Activated CD4-positive, alpha-beta memory T cell treated with anti-CD3 and anti-CD28 coated beads, Interleukin-2, amount 10 ng/mL, durations not matched to agents 7 days and 5 days (primary cell): ENCODE measurements around the gene RIMS1. TPM values are rescaled to one million over a fixed set of nuclear protein-coding genes. Genes with fewer than 3 reads are reported as not detected.

ENCODE experiments used
- CTCF ChIA-PET: fragments of 350-600 bp; sonication (Branson Sonifier 250); formaldehyde crosslinking; loops from one replicate; lab custom pipeline; 2021; ENCODE audit warnings: antibody characterized with exemption, inconsistent platforms; lab: Charles Lee
- POLR2A ChIA-PET: fragments of 350-600 bp; sonication (Branson Sonifier 250); formaldehyde crosslinking; loops from one replicate; lab custom pipeline; 2021; ENCODE audit warnings: antibody characterized with exemption; lab: Charles Lee
- DNase-seq: peaks from one replicate; pipeline ENCODE4 v3.0.0-alpha.2; 2020
- H3K27ac Mint-ChIP-seq: one replicate; pipeline ENCODE4 v1.8.0; 2021; ENCODE audit warnings: mild to moderate bottlenecking, mixed read lengths
- H3K27me3 Mint-ChIP-seq: one replicate; pipeline ENCODE4 v1.8.0; 2021; ENCODE audit warnings: mixed read lengths
- H3K36me3 Mint-ChIP-seq: one replicate; pipeline ENCODE4 v1.8.0; 2021; ENCODE audit warnings: low read depth, mixed read lengths
- H3K4me1 Mint-ChIP-seq: one replicate; pipeline ENCODE4 v1.8.0; 2021; ENCODE audit warnings: mixed read lengths
- H3K4me3 Mint-ChIP-seq: one replicate; pipeline ENCODE4 v1.8.0; 2021; ENCODE audit warnings: mild to moderate bottlenecking, mixed read lengths
- H3K9me3 Mint-ChIP-seq: one replicate; pipeline ENCODE4 v1.8.0; 2021; ENCODE audit warnings: mixed read lengths
- total RNA-seq, 2 experiments: library from RNA; stranded (reverse); gene quantifications; one replicate each; pipeline ENCODE4 v1.2.3, GENCODE V29; 2021

The RIMS1 gene
- total RNA-seq, 2 experiments from 2014 or later = not detected

DNA sequence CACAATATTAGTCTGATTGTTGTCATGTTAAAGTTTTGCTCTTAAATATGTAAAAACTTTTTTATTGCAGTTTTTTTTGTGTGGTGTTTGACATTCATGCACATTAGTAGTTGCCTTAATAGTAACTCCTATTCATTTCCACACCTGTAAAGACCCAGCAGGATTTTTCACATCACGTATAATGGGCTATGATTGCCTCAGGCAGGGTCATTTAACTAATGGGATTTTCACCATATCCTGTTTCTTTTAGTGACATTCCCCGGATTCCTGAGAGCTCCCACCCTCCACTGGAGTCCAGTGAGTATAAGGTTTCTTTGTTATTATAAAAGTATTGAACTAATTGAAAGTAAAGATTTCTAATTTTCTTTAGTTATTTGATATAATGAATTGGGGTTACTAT lies 359.2 kb downstream of the RIMS1 start:
- no peak for DNase-seq
- Mint-ChIP-seq H3K27ac (no peak overlapping the region), H3K27me3 (no peaks in the 10 kb centered on the region), H3K4me1 (no peaks in the 10 kb centered on the region), H3K9me3 (no peaks in the 10 kb centered on the region), H3K36me3 (no peaks in the 10 kb centered on the region), H3K4me3 (no peak overlapping the region)
- ChIA-PET CTCF (no interaction called here), POLR2A (no interaction called here)

DNA sequence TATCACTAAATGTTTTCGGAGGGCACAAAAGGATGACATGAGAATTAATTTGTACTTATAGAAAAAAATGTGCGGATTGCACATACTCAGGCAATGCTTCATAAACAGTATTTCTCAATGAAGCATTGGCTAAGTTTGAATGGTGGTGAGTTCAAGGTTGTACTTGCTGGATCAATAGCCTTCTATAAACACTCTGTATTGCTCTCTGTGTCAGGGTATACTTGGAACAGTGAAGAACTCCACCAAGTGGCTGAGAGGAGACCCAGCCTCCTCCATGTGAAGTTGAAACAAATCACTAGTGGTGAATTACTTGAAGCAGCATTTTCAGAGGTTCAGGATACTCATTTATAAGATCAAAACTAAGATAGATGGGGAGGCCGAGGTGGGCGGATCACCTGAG lies 360.6 kb downstream of the RIMS1 start:
- Mint-ChIP-seq H3K4me3 (no peak overlapping the region), H3K9me3 (no peaks in the 10 kb centered on the region), H3K27me3 (no peaks in the 10 kb centered on the region), H3K27ac (no peak overlapping the region), H3K36me3 (no peaks in the 10 kb centered on the region), H3K4me1 (no peaks in the 10 kb centered on the region)
- no peak for DNase-seq
- ChIA-PET CTCF (no interaction called here), POLR2A (no interaction called here)

DNA sequence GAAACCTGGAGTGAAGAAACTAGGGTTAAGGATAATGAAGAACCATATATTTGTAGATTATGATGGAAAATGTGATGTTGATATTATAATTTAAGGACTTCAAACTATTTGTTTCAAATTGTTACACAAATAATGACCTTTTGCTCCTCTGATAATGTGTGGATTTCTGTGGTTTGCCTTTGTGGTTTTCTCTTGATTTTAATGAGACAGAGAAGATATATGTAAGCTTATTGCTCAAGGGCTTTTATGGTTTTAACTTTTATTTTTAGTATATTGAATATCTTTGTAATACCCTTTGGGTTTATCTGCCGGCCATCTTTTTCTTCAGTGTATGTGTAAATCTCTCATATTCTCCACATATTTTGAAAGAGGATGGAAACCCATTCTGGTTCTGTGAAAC lies 362.3 kb downstream of the RIMS1 start:
- Mint-ChIP-seq H3K36me3 (no peaks in the 10 kb centered on the region), H3K27me3 (no peaks in the 10 kb centered on the region), H3K4me3 (no peak overlapping the region), H3K4me1 (no peaks in the 10 kb centered on the region), H3K9me3 (no peaks in the 10 kb centered on the region), H3K27ac (no peak overlapping the region)
- DNase-seq = no peak
- CTCF ChIA-PET = no interaction called here
- POLR2A ChIA-PET = no interaction called here

DNA sequence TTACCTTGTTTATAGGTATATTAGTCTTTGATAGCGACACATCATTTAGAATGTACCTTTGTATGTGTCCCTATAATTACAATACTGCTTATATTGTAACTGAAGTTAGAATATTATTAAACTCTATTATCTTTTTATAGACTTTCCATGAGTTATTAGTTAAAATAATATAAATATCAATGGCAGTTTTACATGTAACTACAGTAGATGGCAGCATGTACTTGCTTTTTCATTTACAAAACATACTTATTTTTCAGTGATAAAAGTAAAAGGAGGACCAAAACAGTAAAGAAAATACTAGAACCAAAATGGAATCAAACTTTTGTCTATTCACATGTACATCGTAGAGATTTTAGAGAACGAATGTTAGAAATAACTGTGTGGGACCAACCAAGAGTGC lies 364.3 kb downstream of the RIMS1 start:
- CTCF ChIA-PET = no interaction called here
- Mint-ChIP-seq H3K9me3 (no peaks in the 10 kb centered on the region), H3K36me3 (no peaks in the 10 kb centered on the region), H3K27ac (no peak overlapping the region), H3K27me3 (no peaks in the 10 kb centered on the region), H3K4me3 (no peak overlapping the region), H3K4me1 (no peaks in the 10 kb centered on the region)
- DNase-seq = no peak
- POLR2A ChIA-PET = no interaction called here

DNA sequence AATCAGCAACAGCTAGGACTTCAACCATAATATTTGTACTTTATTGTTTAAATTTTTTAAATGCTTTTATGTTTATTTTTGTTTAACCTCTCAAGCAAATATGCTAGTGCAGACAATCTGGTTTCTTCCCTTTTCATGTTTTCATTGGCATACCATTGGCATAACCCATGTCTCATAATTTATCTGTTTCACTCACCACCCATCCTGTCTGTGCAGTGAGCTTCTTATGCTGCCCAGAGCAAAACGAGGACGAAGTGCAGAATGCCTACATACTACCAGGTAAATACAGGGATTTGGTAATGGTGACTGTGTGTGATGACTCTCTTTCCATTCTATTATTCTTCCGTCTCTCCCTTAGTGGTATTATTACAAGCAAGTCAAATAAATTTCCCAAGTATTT lies 374.1 kb downstream of the RIMS1 start:
- ChIA-PET POLR2A (no interaction called here), CTCF (no interaction called here)
- DNase-seq = no peak
- no peak overlapping the region for H3K4me3 Mint-ChIP-seq
- H3K9me3 Mint-ChIP-seq = no peaks in the 10 kb centered on the region
- no peaks in the 10 kb centered on the region for H3K27me3 Mint-ChIP-seq
- no peak overlapping the region for H3K27ac Mint-ChIP-seq
- H3K4me1 Mint-ChIP-seq = no peaks in the 10 kb centered on the region
- H3K36me3 Mint-ChIP-seq = no peaks in the 10 kb centered on the region

DNA sequence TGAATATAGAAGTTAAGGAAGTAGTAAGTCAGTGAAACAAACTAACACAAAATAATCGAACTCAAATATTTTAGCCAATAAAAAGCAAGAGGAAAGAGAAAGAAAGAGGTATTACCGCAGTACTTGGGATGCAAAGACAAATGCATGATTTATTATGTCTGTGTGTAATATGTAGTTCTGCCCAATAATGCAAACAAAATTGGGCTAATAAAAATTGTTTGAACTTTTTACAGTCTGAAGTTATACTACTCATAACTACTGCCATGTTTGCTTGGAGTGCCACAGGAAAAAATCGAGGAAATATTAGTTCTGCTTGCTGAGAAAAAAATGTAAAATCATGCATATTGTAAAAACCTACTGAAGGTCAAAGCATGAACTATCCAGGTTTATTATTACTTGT lies 375.2 kb downstream of the RIMS1 start:
- H3K4me1 Mint-ChIP-seq = no peaks in the 10 kb centered on the region
- H3K27ac Mint-ChIP-seq = no peak overlapping the region
- POLR2A ChIA-PET = no interaction called here
- no peaks in the 10 kb centered on the region for H3K9me3 Mint-ChIP-seq
- no peaks in the 10 kb centered on the region for H3K36me3 Mint-ChIP-seq
- no peaks in the 10 kb centered on the region for H3K27me3 Mint-ChIP-seq
- CTCF ChIA-PET = no interaction called here
- no peak overlapping the region for H3K4me3 Mint-ChIP-seq
- no peak for DNase-seq

DNA sequence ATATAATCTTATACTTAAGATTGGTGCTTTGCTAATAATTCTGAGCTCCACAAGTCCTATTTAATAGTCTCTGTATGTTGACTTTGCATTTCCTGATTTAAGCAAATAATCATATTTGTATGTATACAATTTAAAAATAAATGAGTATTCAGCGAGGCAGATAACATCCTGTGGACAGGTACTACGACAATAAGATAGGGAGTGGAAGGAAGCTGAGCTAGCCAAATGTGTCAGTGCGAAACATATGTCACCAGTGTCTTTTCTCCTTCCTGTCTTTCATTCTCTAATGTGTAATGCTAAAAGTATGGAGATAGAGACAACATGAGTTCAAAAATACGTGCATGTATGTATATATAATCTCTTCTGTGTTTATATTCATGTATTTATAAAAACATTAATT lies 375.9 kb downstream of the RIMS1 start:
- CTCF ChIA-PET = no interaction called here
- H3K36me3 Mint-ChIP-seq = no peaks in the 10 kb centered on the region
- no peak for DNase-seq
- no peak overlapping the region for H3K27ac Mint-ChIP-seq
- POLR2A ChIA-PET = no interaction called here
- H3K4me3 Mint-ChIP-seq = no peak overlapping the region
- H3K9me3 Mint-ChIP-seq = no peaks in the 10 kb centered on the region
- H3K4me1 Mint-ChIP-seq = no peaks in the 10 kb centered on the region
- no peaks in the 10 kb centered on the region for H3K27me3 Mint-ChIP-seq

DNA sequence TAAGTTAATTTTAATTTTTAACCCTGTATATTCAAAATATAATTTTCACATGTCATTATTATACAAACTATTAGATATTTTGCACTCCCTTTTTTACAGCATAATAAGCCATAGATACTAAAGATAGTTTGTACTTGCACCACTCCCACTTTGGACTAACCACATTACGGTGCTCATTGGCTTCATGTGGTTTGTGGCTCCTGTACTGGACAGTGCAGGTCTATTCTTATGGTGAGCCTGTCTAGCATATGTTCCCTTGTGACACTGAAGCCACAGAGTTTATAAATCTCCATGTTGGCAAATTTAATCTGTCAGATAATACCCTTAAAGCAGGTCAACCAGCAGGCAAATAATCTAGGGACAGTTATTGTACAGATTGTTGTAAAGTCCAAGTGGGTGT lies 381.1 kb downstream of the RIMS1 start:
- H3K36me3 Mint-ChIP-seq = no peaks in the 10 kb centered on the region
- CTCF ChIA-PET = no interaction called here

DNA sequence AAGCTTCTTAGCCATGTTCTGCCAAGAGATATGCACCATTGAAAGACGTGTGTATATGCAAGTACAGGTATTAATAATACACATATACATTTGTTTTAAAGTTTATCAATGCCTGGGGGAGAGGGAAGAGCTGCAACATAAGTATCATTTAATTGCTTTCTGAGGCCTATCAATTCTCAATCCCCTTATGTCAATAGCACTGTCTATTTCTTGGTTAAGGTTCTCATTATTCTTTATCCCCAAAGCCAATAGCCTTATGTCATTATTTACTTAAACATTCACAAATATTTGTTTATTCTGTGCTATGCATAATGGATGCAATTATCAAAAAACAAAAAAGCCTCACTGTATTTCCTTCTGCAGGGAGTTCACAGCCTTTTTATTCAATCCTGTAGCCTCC lies 385.2 kb downstream of the RIMS1 start:
- CTCF ChIA-PET = interaction anchor here (1.0 kb wide), 1 partner anchor 33 kb away, joined by 3 read pairs; no protein-coding TSS in a partner anchor
- POLR2A ChIA-PET = no interaction called here
- Mint-ChIP-seq H3K4me1 (no peaks in the 10 kb centered on the region), H3K27ac (no peak overlapping the region), H3K36me3 (no peaks in the 10 kb centered on the region), H3K4me3 (no peak overlapping the region), H3K27me3 (no peaks in the 10 kb centered on the region), H3K9me3 (no peaks in the 10 kb centered on the region)
- no peak for DNase-seq

More for the DNA sequence above, 381.1 kb downstream of the RIMS1 start:
- DNase-seq = no peak
- POLR2A ChIA-PET = no interaction called here
- H3K27me3 Mint-ChIP-seq = no peaks in the 10 kb centered on the region
- no peaks in the 10 kb centered on the region for H3K9me3 Mint-ChIP-seq
- H3K27ac Mint-ChIP-seq = no peak overlapping the region
- H3K4me3 Mint-ChIP-seq = no peak overlapping the region
- no peaks in the 10 kb centered on the region for H3K4me1 Mint-ChIP-seq

DNA sequence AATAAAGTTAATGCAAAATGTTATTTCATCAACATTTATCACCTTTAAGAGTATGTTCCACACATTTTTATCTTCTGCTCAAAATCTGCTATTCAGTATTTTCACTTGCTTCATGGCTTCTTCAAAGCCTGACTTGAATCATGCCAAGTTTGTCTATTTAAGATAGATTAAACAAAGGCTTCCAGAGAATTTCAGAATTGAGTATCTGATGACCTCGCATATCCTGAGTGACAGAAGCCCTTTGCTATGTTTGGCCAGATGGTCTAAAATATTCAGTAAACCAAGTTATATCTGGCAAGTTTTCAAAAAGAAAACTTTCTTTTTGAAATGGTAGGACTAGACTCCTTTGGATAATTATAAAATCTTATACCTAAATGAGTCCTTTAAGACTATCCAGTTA lies 386.6 kb downstream of the RIMS1 start:
- Mint-ChIP-seq H3K27me3 (no peaks in the 10 kb centered on the region), H3K27ac (no peak overlapping the region), H3K9me3 (no peaks in the 10 kb centered on the region), H3K4me1 (no peaks in the 10 kb centered on the region), H3K4me3 (no peak overlapping the region), H3K36me3 (no peaks in the 10 kb centered on the region)
- ChIA-PET CTCF (no interaction called here), POLR2A (no interaction called here)
- no peak for DNase-seq

DNA sequence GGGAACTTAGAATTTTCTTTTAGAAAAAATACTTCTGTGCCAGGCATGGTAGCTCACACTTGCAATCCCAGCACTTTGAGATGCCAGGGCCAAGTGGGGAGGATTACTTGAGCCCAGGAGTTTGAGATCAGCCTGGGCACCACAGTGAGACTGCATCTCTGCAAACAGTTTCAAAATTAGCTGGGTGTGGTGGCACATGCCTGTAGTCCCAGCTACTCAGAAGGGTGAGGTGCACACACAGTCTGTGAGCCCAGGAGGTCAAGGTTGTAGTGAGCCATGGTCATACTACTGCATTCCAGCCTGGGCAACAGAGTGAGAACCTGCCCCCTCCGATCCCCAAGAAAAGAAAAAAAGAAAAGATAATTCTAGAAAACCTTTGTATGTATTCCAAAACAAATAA lies 389.5 kb downstream of the RIMS1 start:
- DNase-seq = no peak
- ChIA-PET CTCF (no interaction called here), POLR2A (no interaction called here)
- Mint-ChIP-seq H3K9me3 (no peaks in the 10 kb centered on the region), H3K4me3 (no peak overlapping the region), H3K27ac (no peak overlapping the region), H3K36me3 (no peaks in the 10 kb centered on the region), H3K4me1 (no peaks in the 10 kb centered on the region), H3K27me3 (no peaks in the 10 kb centered on the region)

DNA sequence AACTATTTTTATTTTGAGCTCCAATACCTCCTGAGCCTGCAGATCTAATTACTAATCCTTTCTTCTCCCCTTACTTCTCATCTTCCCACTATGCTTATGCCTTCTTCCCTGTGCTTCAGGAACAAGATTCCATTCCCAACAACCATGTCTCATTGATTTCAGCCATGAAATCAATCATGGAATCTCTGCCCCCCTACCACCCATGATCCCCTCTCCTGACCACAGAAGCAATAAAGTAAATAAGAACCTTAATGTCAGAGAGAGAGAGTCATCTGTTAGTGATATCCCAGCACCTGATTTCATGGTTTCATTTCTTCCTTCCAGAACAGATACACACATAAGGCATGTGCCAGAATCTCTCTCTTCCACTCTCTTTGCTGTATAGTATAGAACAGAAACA lies 395.9 kb downstream of the RIMS1 start:
- ChIA-PET CTCF (no interaction called here), POLR2A (no interaction called here)
- Mint-ChIP-seq H3K4me1 (no peaks in the 10 kb centered on the region), H3K4me3 (no peak overlapping the region), H3K27me3 (no peaks in the 10 kb centered on the region), H3K36me3 (no peaks in the 10 kb centered on the region), H3K9me3 (no peaks in the 10 kb centered on the region), H3K27ac (no peak overlapping the region)
- DNase-seq = no peak

DNA sequence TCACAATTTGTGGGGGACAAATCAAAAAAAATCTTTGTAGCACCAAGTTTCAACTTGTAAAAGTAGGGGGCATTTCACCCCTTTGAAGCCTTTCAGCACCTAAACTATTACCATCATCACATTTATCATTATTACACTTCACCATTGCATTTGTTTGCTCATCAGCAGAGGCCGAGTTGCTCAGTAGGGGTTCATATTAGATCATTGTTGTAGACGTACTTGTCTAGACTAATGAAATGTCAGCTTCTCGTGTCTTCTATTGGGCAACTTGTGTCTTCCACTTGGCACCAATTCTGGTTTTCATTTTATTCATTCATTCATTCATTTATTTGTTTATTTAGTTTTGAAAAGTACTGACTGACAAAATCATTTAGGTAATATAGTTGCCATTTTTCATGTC lies 397.2 kb downstream of the RIMS1 start:
- CTCF ChIA-PET = no interaction called here
- POLR2A ChIA-PET = no interaction called here
- Mint-ChIP-seq H3K27ac (no peak overlapping the region), H3K4me3 (no peak overlapping the region), H3K27me3 (no peaks in the 10 kb centered on the region), H3K36me3 (no peaks in the 10 kb centered on the region), H3K4me1 (no peaks in the 10 kb centered on the region), H3K9me3 (no peaks in the 10 kb centered on the region)
- no peak for DNase-seq

DNA sequence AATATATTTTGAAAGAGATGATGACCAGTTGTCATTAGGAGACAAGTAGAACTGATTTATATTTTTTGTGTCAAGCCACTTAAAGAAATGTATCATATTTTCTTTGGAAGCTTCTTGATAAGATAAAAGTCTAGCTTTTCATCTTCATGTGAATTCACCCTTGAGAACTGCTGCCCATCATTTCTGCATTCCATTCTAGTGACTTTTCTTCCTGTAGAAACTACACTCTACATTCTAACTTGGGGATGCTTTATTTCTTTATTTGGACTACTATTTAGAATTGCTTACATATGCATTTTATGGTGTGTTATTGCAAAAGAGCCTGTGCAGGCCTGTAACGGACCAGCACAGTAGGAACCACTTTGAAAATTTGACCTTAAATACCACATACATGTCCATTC lies 400.6 kb downstream of the RIMS1 start:
- Mint-ChIP-seq H3K27me3 (no peaks in the 10 kb centered on the region), H3K4me3 (no peak overlapping the region), H3K27ac (no peak overlapping the region), H3K4me1 (no peaks in the 10 kb centered on the region), H3K9me3 (no peaks in the 10 kb centered on the region), H3K36me3 (no peaks in the 10 kb centered on the region)
- ChIA-PET CTCF (no interaction called here), POLR2A (no interaction called here)
- no peak for DNase-seq

DNA sequence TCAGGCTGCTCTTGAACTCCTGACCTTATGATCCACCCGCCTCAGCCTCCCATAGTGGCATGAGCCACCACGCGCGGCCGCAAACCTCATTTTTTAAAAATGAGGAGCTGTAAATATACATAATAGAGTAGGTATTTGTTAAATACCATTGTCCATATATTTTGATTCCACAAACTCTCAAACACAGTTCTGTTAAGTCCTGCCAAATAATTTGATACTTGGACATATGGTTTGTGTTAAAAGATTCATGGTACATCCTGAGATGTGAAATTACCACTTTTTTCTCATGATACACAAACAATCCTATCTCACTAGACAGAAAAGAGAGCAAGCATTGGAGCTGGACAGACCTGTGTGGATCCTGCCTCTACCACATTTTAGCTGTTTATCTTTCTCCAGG lies 401.5 kb downstream of the RIMS1 start:
- H3K27me3 Mint-ChIP-seq = no peaks in the 10 kb centered on the region
- ChIA-PET POLR2A (no interaction called here), CTCF (no interaction called here)
- H3K4me1 Mint-ChIP-seq = no peaks in the 10 kb centered on the region
- H3K36me3 Mint-ChIP-seq = no peaks in the 10 kb centered on the region
- H3K9me3 Mint-ChIP-seq = no peaks in the 10 kb centered on the region
- H3K4me3 Mint-ChIP-seq = no peak overlapping the region
- DNase-seq = no peak
- no peak overlapping the region for H3K27ac Mint-ChIP-seq
